GM23338 (cell line): ENCODE results near the gene ILK. TPM values are rescaled to one million over a fixed set of nuclear protein-coding genes. Genes with fewer than 3 reads are reported as not detected.
A peak's percentile ranks its signal among the peaks of the same experiment; 100 is the strongest.

Source experiments
- ATAC-seq: fragments of 200-7000 bp; cut with Tn5 transposase; 3 replicates; pipeline ENCODE4 v1.9.1; 2020
- DNase-seq: peaks from one replicate; pipeline ENCODE4 v3.0.0-alpha.2; 2015; ENCODE audit warnings: low spot score
- H2AFZ ChIP-seq: fragments of 200-600 bp; sonication (generic); 2 replicates; pipeline ENCODE4 v1.8.0; 2016; ENCODE audit warnings: antibody characterized with exemption, mild to moderate bottlenecking, moderate library complexity
- H3F3A ChIP-seq: fragments of 200-600 bp; sonication (generic); replicated peaks from 2 replicates; pipeline ENCODE4 v1.8.0; 2017; ENCODE audit warnings: antibody characterized with exemption, mixed run types, low read depth
- H3K27ac ChIP-seq: fragments of 200-600 bp; sonication (generic); 2 replicates; pipeline ENCODE4 v1.6.1; 2016; ENCODE audit warnings: low read depth
- H3K27me3 ChIP-seq: fragments of 200-600 bp; sonication (generic); 2 replicates; pipeline ENCODE4 v1.8.0; 2016; ENCODE audit warnings: mild to moderate bottlenecking, mixed run types, moderate library complexity; ENCODE audit not compliant: insufficient read depth
- H3K36me3 ChIP-seq: fragments of 200-600 bp; sonication (generic); 2 replicates; pipeline ENCODE4 v1.8.0; 2016; ENCODE audit warnings: mild to moderate bottlenecking; ENCODE audit not compliant: insufficient read depth
- H3K4me1 ChIP-seq: fragments of 200-600 bp; sonication (generic); 2 replicates; pipeline ENCODE4 v1.8.0; 2016; ENCODE audit warnings: mild to moderate bottlenecking, moderate library complexity; ENCODE audit not compliant: insufficient read depth
- H3K4me2 ChIP-seq: fragments of 200-600 bp; sonication (generic); 2 replicates; pipeline ENCODE4 v1.7.1; 2017; ENCODE audit warnings: mixed run types
- H3K4me3 ChIP-seq: fragments of 200-600 bp; sonication (generic); 2 replicates; pipeline ENCODE4 v1.6.1; 2016; ENCODE audit warnings: mixed run types
- H3K79me2 ChIP-seq: fragments of 200-600 bp; sonication (generic); replicated peaks from 2 replicates; pipeline ENCODE4 v1.8.0; 2017; ENCODE audit warnings: mild to moderate bottlenecking; ENCODE audit not compliant: insufficient read depth
- H3K9me2 ChIP-seq: fragments of 200-600 bp; sonication (generic); 2 replicates; pipeline ENCODE4 v1.8.0; 2017; ENCODE audit not compliant: insufficient read depth
- H4K20me1 ChIP-seq: fragments of 200-600 bp; sonication (generic); replicated peaks from 2 replicates; pipeline ENCODE4 v1.8.0; 2017; ENCODE audit warnings: mild to moderate bottlenecking; ENCODE audit not compliant: insufficient read depth
- H3K27ac Mint-ChIP-seq: 2 replicates; pipeline ENCODE4 v1.8.0; 2020; ENCODE audit warnings: inconsistent platforms, mild to moderate bottlenecking, moderate library complexity, mixed read lengths
- H3K27me3 Mint-ChIP-seq: 3 replicates; pipeline ENCODE4 v1.8.0; 2022; ENCODE audit warnings: low read depth, mild to moderate bottlenecking, moderate library complexity, mixed read lengths, inconsistent platforms; ENCODE audit not compliant: insufficient read depth, poor library complexity
- H3K36me3 Mint-ChIP-seq: 3 replicates; pipeline ENCODE4 v1.8.0; 2021; ENCODE audit warnings: low read depth, mild to moderate bottlenecking, inconsistent platforms, moderate library complexity, mixed read lengths
- H3K4me1 Mint-ChIP-seq: 3 replicates; pipeline ENCODE4 v1.8.0; 2020; ENCODE audit warnings: mild to moderate bottlenecking, inconsistent platforms, mixed read lengths
- H3K4me3 Mint-ChIP-seq: 3 replicates; pipeline ENCODE4 v1.8.0; 2021; ENCODE audit warnings: moderate library complexity, mild to moderate bottlenecking, inconsistent platforms, mixed read lengths
- H3K9me3 Mint-ChIP-seq: 3 replicates; pipeline ENCODE4 v1.8.0; 2020; ENCODE audit warnings: moderate library complexity, mild to moderate bottlenecking, inconsistent platforms, mixed read lengths
- CREB1 ChIP-seq: fragments of 250-450 bp; sonication (Bioruptor Pico); IDR thresholded peaks from 2 replicates; pipeline ENCODE4 v1.5.0; 2020; ENCODE audit warnings: low read depth, mild to moderate bottlenecking, moderate library complexity
- ETS1 ChIP-seq: IDR thresholded peaks from 2 replicates; pipeline ENCODE4 v1.6.1; 2016; ENCODE audit warnings: antibody characterized with exemption
- EZH2phosphoT487 ChIP-seq: fragments of 200-600 bp; sonication (generic); IDR thresholded peaks from one replicate; pipeline ENCODE4 v1.8.1; 2018; ENCODE audit warnings: antibody characterized with exemption; ENCODE audit not compliant: unreplicated experiment
- JUNB ChIP-seq: IDR thresholded peaks from one replicate; pipeline ENCODE4 v1.6.1; 2016; ENCODE audit warnings: antibody characterized with exemption; ENCODE audit not compliant: unreplicated experiment
- NANOG ChIP-seq: IDR thresholded peaks from 2 replicates; pipeline ENCODE4 v1.6.1; 2016; ENCODE audit warnings: antibody characterized with exemption, borderline replicate concordance
- POLR2AphosphoS5 ChIP-seq: IDR thresholded peaks from 2 replicates; pipeline ENCODE4 v1.6.1; 2016; ENCODE audit warnings: antibody characterized with exemption, low read depth
- REST ChIP-seq: IDR thresholded peaks from one replicate; pipeline ENCODE4 v1.6.1; 2018; ENCODE audit warnings: antibody characterized with exemption; ENCODE audit not compliant: unreplicated experiment
- ZNF331 ChIP-seq: fragments of 250-450 bp; sonication (Bioruptor Pico); IDR thresholded peaks from 2 replicates; pipeline ENCODE4 v1.5.0; 2020; ENCODE audit warnings: low read depth, mild to moderate bottlenecking, moderate library complexity
- ZNF462 ChIP-seq: fragments of 250-450 bp; sonication (Bioruptor Pico); IDR thresholded peaks from 2 replicates; pipeline ENCODE4 v1.5.0; 2020; ENCODE audit warnings: mild to moderate bottlenecking, moderate library complexity
- long read RNA-seq: library from polyadenylated mRNA; unstranded; transcript quantifications from one replicate; pipeline ENCODE4 v2.0.0, GENCODE V29; 2020; ENCODE audit not compliant: unreplicated experiment
- polyA plus RNA-seq: library from polyadenylated mRNA; unstranded; fragments of >200 nt; fragmentation: Nextera tagmentation; extraction: Ambion mirVana; gene quantifications from 2 replicates; pipeline ENCODE4 v1.2.1, GENCODE V29; 2016
- total RNA-seq: library from RNA; depleted of rRNA; stranded (reverse); fragments of >200 nt; shearing (Covaris generic); gene quantifications from 2 replicates; pipeline ENCODE4 v1.2.3, GENCODE V29; 2014; rRNA removed

The ILK gene
- 75.1 and 91.0 TPM in 2 replicates for total RNA-seq
- 62.6 and 64.5 TPM in 2 replicates for polyA plus RNA-seq
- long read RNA-seq, transcript ILK-201 (13 exons, 1,802 nt), result minor isoform, 25 of 87 reads
- long read RNA-seq, transcript ILK-202 (12 exons, 2,074 nt), result minor isoform, 12 of 87 reads
- long read RNA-seq, transcript ILK-203 (13 exons, 1,692 nt), result major isoform, 34 of 87 reads
- long read RNA-seq, partial matches to known transcripts, result 6 of 87 reads
- long read RNA-seq, other reads (novel, unspliced or antisense), result 8 of 87 reads

GRCh38 chr11:6603287-6604080 lies at the start of gene ILK, which contains the start of gene RRP8:
ILK (plus strand) TSS chr11:6603774; CDS start chr11:6604272, 498 bp downstream.
RRP8 (minus strand) TSS chr11:6603616; CDS start chr11:6603502, 114 bp downstream.
- Histone ChIP-seq H3F3A (peaks cover 10% of the 10 kb centered on the region; the same call in 1 of the 2 replicates), H3K36me3 (peaks cover 14% of the 10 kb centered on the region; the same call in 1 of the 2 replicates), H3K4me1 (peaks cover 23% of the 10 kb centered on the region), H2AFZ (peak within 1 kb of the TSS; percentile 99), H4K20me1 (no peaks in the 10 kb centered on the region; the same call in 1 of the 2 replicates), H3K27me3 (no peaks in the 10 kb centered on the region), H3K4me3 (peak within 1 kb of the TSS; percentile 100), H3K27ac (peak within 1 kb of the TSS; percentile 98), H3K79me2 (peaks cover 53% of the 10 kb centered on the region), H3K4me2 (peak within 1 kb of the TSS; percentile 90), H3K9me2 (no peaks in the 10 kb centered on the region)
- H3K4me1 Mint-ChIP-seq, result peaks cover 20% of the 10 kb centered on the region; the same call in 2 of the 3 replicates
- TF ChIP-seq ZNF331 (CRISPR knock-in tag), result no peak
- TF ChIP-seq CREB1 (CRISPR knock-in tag), result peak; percentile 72
- TF ChIP-seq EZH2phosphoT487, result no peak
- TF ChIP-seq ZNF462 (CRISPR knock-in tag), result no peak
- no peak for TF ChIP-seq JUNB
- peak; percentile 62; the same call in 1 of the 2 replicates for TF ChIP-seq ETS1
- no peak for TF ChIP-seq NANOG
- peak; percentile 89 for TF ChIP-seq POLR2AphosphoS5
- no peak for TF ChIP-seq REST
- DNase-seq, result peak; percentile 96
- H3K36me3 Mint-ChIP-seq, result peaks cover 37% of the 10 kb centered on the region
- no peak within 1 kb of the TSS for H3K4me3 Mint-ChIP-seq
- H3K27me3 Mint-ChIP-seq, result no peaks in the 10 kb centered on the region
- H3K9me3 Mint-ChIP-seq, result no peaks in the 10 kb centered on the region
- ATAC-seq, result peak; percentile 82
- H3K27ac Mint-ChIP-seq, result no peak within 1 kb of the TSS
